Spleen (tissue), 13 donors: ENCODE results near the gene CD68. TPM values are rescaled to one million over a fixed set of nuclear protein-coding genes. Genes with fewer than 3 reads are reported as not detected.

Experiments
- DNase-seq: peaks from one replicate; pipeline ENCODE4 v3.0.0-alpha.2; 2020
- H3K27ac ChIP-seq, 8 donors: fragments of 200-600 bp; sonication (generic) in 7 of 8; 1 replicate in 4 of 8; 2 replicates in 4 of 8; pipeline versions ENCODE4 v1.5.0 to v1.8.0; 2016 to 2021; ENCODE audit warnings: inconsistent platforms in 4 of 8, mild to moderate bottlenecking in 4 of 8, moderate library complexity in 1 of 8
- H3K27me3 ChIP-seq, 7 donors: fragments of 200-600 bp; sonication (generic) in 6 of 7; replicated peaks in 1 of 7; 1 replicate in 4 of 7; 2 replicates in 3 of 7; pipeline versions ENCODE4 v1.5.0 to v1.8.0; 2016 to 2021; ENCODE audit warnings: inconsistent platforms in 3 of 7, mild to moderate bottlenecking in 1 of 7
- H3K36me3 ChIP-seq, 6 donors: fragments of 200-600 bp; sonication (generic) in 5 of 6; 1 replicate in 4 of 6; 2 replicates in 2 of 6; pipeline versions ENCODE4 v1.5.0 to v1.8.0; 2016 to 2021; ENCODE audit warnings: inconsistent platforms in 2 of 6
- H3K4me1 ChIP-seq, 6 donors: fragments of 200-600 bp; sonication (generic) in 5 of 6; 1 replicate in 3 of 6; 2 replicates in 3 of 6; pipeline versions ENCODE4 v1.5.0 to v1.8.0; 2016 to 2021; ENCODE audit warnings: inconsistent platforms in 3 of 6
- H3K4me3 ChIP-seq, 8 donors: fragments of 200-600 bp; sonication (generic) in 7 of 8; 1 replicate in 4 of 8; 2 replicates in 4 of 8; pipeline versions ENCODE4 v1.5.0 to v1.8.0; 2016 to 2021; ENCODE audit warnings: inconsistent platforms in 4 of 8, mild to moderate bottlenecking in 4 of 8, moderate library complexity in 2 of 8
- H3K9me3 ChIP-seq, 8 donors: fragments of 200-600 bp; sonication (generic) in 7 of 8; 1 replicate in 4 of 8; 2 replicates in 4 of 8; pipeline versions ENCODE4 v1.5.0 to v1.8.0; 2016 to 2021; ENCODE audit warnings: inconsistent platforms in 4 of 8
- CTCF ChIP-seq, 11 experiments: fragments of 200-600 bp in 7 of 11; fragments of 450-650 bp in 4 of 11; sonication (generic) in 4 of 11; IDR thresholded peaks in 8 of 11; conservative IDR thresholded peaks in 3 of 11; 1 replicate in 7 of 11; 2 replicates in 4 of 11; pipeline versions ENCODE4 v1.4.0 to v1.8.0; 2016 to 2021; ENCODE audit warnings: antibody characterized with exemption in 11 of 11, inconsistent platforms in 4 of 11, mild to moderate bottlenecking in 1 of 11
- POLR2A ChIP-seq, 3 donors: fragments of 450-650 bp; IDR thresholded peaks; one replicate each; pipeline ENCODE4 v1.5.1; 2017; ENCODE audit warnings: antibody characterized with exemption in 3 of 3, mild to moderate bottlenecking in 1 of 3
- POLR2AphosphoS5 ChIP-seq, 3 donors: sonication (generic); formaldehyde crosslinking; IDR thresholded peaks; one replicate each; pipeline ENCODE4 v1.5.1; 2017; ENCODE audit warnings: antibody characterized with exemption in 3 of 3
- WGBS, 5 donors: extraction: QIAGEN DNeasy Blood & Tissue Kit in 3 of 5; methylation state at CpG; one replicate each; pipeline versions ENCODE4 v1.1.5 to v1.1.7; 2013 to 2018; 5-methylcytosine and 5-hydroxymethylcytosine counted together
- intact Hi-C: fragments of 100-400 bp; cut with DNase I; formaldehyde crosslinking; loops from one replicate; pipeline ENCODE4 v1.15.0; 2023; ENCODE audit warnings: low total_unique reads
- long read RNA-seq, 2 donors: transcript quantifications; one replicate each; lab custom pipeline, GENCODE V29; 2026
- polyA plus RNA-seq, 3 donors: library from polyadenylated mRNA; stranded (reverse); fragments of 200-250 nt; gene quantifications; one replicate each; pipeline ENCODE4 v1.2.1, GENCODE V29; 2013
- total RNA-seq, 7 donors: library from RNA; depleted of rRNA in 3 of 7; stranded (reverse); fragments of >200 nt in 3 of 7; fragmentation: NEBNext Ultra II Directional in 4 of 7; extraction: Animal tissue kit (Norgen Biotek cat#: 25700) in 4 of 7; gene quantifications; one replicate each; pipeline versions ENCODE4 v1.1.0 to v1.2.1, GENCODE V29; 2016 to 2021
- donor health status: healthy with polysubstance abuse.
- donor health status: DM: no; HTN: no; CAD: no; lungs with moderate emphysema.
- donor health status: DM: no; HTN: no; CAD: no.
- donor health status: Bipolar disorder and iron deficiency.
- donor health status: healthy.
- donor health status: DM: no; HTN: no; CAD: no.
- donor health status: DM: yes; HTN: yes; CAD: no.

The CD68 gene
- total RNA-seq (100 to 1,000 TPM; 177 to 387 (median 271) TPM), polyA plus RNA-seq (100 to 1,000 TPM in 1 of 3 donors, 10 to 100 TPM in 2; 52.5 to 236 (median 86.1) TPM)
- long read RNA-seq, donor 1, transcript CD68-201 (6 exons, 1,878 nt), result major isoform, 124 of 346 reads
- long read RNA-seq, donor 1, transcript CD68-202 (6 exons, 1,771 nt), result minor isoform, 18 of 346 reads
- long read RNA-seq, donor 1, partial matches to known transcripts, result 198 of 346 reads
- long read RNA-seq, donor 1, other reads (novel, unspliced or antisense), result 5 of 346 reads
- long read RNA-seq, donor 2, transcript CD68-202 (6 exons, 1,771 nt), result minor isoform, 8 of 279 reads
- long read RNA-seq, donor 2, transcript CD68-201 (6 exons, 1,878 nt), result major isoform, 90 of 279 reads
- long read RNA-seq, donor 2, partial matches to known transcripts, result 170 of 279 reads
- long read RNA-seq, donor 2, other reads (novel, unspliced or antisense), result 10 of 279 reads

- DNase-seq, result no peak
- TF ChIP-seq CTCF (IDR thresholded peaks at IDR 0.05 in 8 of 11, conservative IDR thresholded peaks at IDR 0.05 in 3 of 11), result no peak
- TF ChIP-seq POLR2AphosphoS5 (IDR thresholded peaks at IDR 0.05), result peak; percentile 78 to 92 (median 85)
- TF ChIP-seq POLR2A (IDR thresholded peaks at IDR 0.05), result peak in 2 of 3 donors; percentile 62 to 64
- intact Hi-C loops, result loop anchor here (10.0 kb wide), 1 partner anchor 234 kb away; no protein-coding TSS in a partner anchor
- WGBS, 5 donors, result 5 to 20% (median 9%) methylated on average over 5 to 7 of the region's 7 CpGs
- H3K27me3 ChIP-seq, result no peaks in the 10 kb centered on the region
- H3K9me3 ChIP-seq, result no peaks in the 10 kb centered on the region
- H3K4me1 ChIP-seq, result peaks cover 58 to 95% (median 91%) of the 10 kb centered on the region in 6 donors
- peaks cover 15 to 72% (median 50%) of the 10 kb centered on the region in 6 donors for H3K36me3 ChIP-seq
- H3K4me3 ChIP-seq, result peak within 1 kb of the TSS; percentile 20 to 82 (median 43)
- H3K27ac ChIP-seq, result peak within 1 kb of the TSS; percentile 81 to 99 (median 94)
These were observed at the start of gene CD68 for GRCh38 chr17:7579001-7579833. CD68 (plus strand) TSS chr17:7579638; CDS start chr17:7579678, 40 bp downstream.

GRCh38 chr17:7530023-7530900 lies 49.2 kb upstream of the CD68 start:
- intact Hi-C loops, result no loop called here
- H3K36me3 ChIP-seq, result no peaks in the 10 kb centered on the region
- peaks cover 0 to 39% (median 20%) of the 10 kb centered on the region in 8 donors for H3K9me3 ChIP-seq
- WGBS, 5 donors, result 79 to 94% (median 90%) methylated on average over 5 to 6 of the region's 6 CpGs
- TF ChIP-seq POLR2A (IDR thresholded peaks at IDR 0.05), result no peak
- no peak for TF ChIP-seq CTCF (IDR thresholded peaks at IDR 0.05 in 8 of 11, conservative IDR thresholded peaks at IDR 0.05 in 3 of 11)
- TF ChIP-seq POLR2AphosphoS5 (IDR thresholded peaks at IDR 0.05), result no peak
- no peaks in the 10 kb centered on the region for H3K4me1 ChIP-seq
- H3K27me3 ChIP-seq, result no peaks in the 10 kb centered on the region
- H3K4me3 ChIP-seq, result no peak overlapping the region
- H3K27ac ChIP-seq, result no peak overlapping the region
- DNase-seq, result no peak

- no peaks in the 10 kb centered on the region for H3K4me1 ChIP-seq
- DNase-seq, result no peak
- no peak overlapping the region for H3K27ac ChIP-seq
- 53 to 89% (median 77%) methylated on average over 3 of the region's 3 CpGs for WGBS, 5 donors
- H3K4me3 ChIP-seq, result no peak overlapping the region
- TF ChIP-seq POLR2A (IDR thresholded peaks at IDR 0.05) (no peak), POLR2AphosphoS5 (IDR thresholded peaks at IDR 0.05) (no peak), CTCF (IDR thresholded peaks at IDR 0.05 in 8 of 11, conservative IDR thresholded peaks at IDR 0.05 in 3 of 11) (no peak)
- H3K36me3 ChIP-seq, result no peaks in the 10 kb centered on the region
- intact Hi-C loops, result no loop called here
- peaks cover 0 to 16% (median 8%) of the 10 kb centered on the region in 8 donors for H3K9me3 ChIP-seq
- H3K27me3 ChIP-seq, result no peaks in the 10 kb centered on the region
These were observed 41.4 kb upstream of the CD68 start for GRCh38 chr17:7538050-7538449.
